Mucosa of descending colon (tissue), 3 donors: ENCODE results near the gene SUSD6. TPM values are rescaled to one million over a fixed set of nuclear protein-coding genes. Genes with fewer than 3 reads are reported as not detected.
"Not testable (repeated sequence)": the region's sequence is repeated elsewhere in the genome, so short reads cannot be mapped to it uniquely, and the experiment has no call there.

ENCODE experiments used
- ATAC-seq: fragments of 200-7000 bp; cut with Tn5 transposase; one replicate; pipeline ENCODE4 v1.9.1; 2020; ENCODE audit warnings: mild to moderate bottlenecking, moderate library complexity
- DNase-seq, 3 donors: peaks; one replicate each; pipeline ENCODE4 v3.0.0-alpha.2; 2020
- H3K36me3 ChIP-seq: fragments of 200-600 bp; one replicate; pipeline ENCODE4 v1.8.0; 2021; ENCODE audit warnings: low read depth, mild to moderate bottlenecking
- H3K4me1 ChIP-seq: fragments of 200-600 bp; one replicate; pipeline ENCODE4 v1.8.0; 2021; ENCODE audit warnings: low read depth, mild to moderate bottlenecking
- H3K4me3 ChIP-seq: fragments of 200-600 bp; one replicate; pipeline ENCODE4 v1.8.0; 2021; ENCODE audit warnings: mild to moderate bottlenecking
- H3K9me3 ChIP-seq: fragments of 200-600 bp; one replicate; pipeline ENCODE4 v1.8.0; 2021; ENCODE audit warnings: mild to moderate bottlenecking
- CTCF ChIP-seq: fragments of 200-600 bp; IDR thresholded peaks from one replicate; pipeline ENCODE4 v1.8.0; 2022; ENCODE audit warnings: antibody characterized with exemption, mild to moderate bottlenecking
- intact Hi-C, 2 donors: fragments of 100-400 bp; cut with DNase I in 1 of 2; cut with micrococcal nuclease in 1 of 2; formaldehyde crosslinking; loops; one replicate each; pipeline versions ENCODE4 v1.11.0 to v1.11.1; 2022; cut with DNase I, micrococcal nuclease
- total RNA-seq, 3 donors: library from RNA; stranded (reverse); fragmentation: NEBNext Ultra II Directional in 2 of 3; extraction: Animal tissue kit (Norgen Biotek cat#: 25700) in 2 of 3; gene quantifications; one replicate each; pipeline versions ENCODE4 v1.2.1 to v1.2.4, GENCODE V29; 2021 to 2023
- donor health status: DM: no; HTN: no; CAD: no; lungs with moderate emphysema.
- donor health status: DM: no; HTN: no; CAD: no.
- donor health status: DM: no; HTN: yes; CAD: no.

The SUSD6 gene
- total RNA-seq, 3 donors from 2014 or later = 56.3 to 98.3 (median 95.6) TPM

- H3K4me1 ChIP-seq = peaks cover 4% of the 10 kb centered on the region
- ATAC-seq (peak; percentile 48), DNase-seq (no peak)
- intact Hi-C loops = no loop called here
- H3K9me3 ChIP-seq = no peaks in the 10 kb centered on the region
- no peak for TF ChIP-seq CTCF
- no peak overlapping the region for H3K4me3 ChIP-seq
- H3K36me3 ChIP-seq = no peaks in the 10 kb centered on the region
Observed at GRCh38 chr14:69593018-69593677, 18.2 kb upstream of the SUSD6 start.

GRCh38 chr14:69594846-69595245 is 16.6 kb upstream of the SUSD6 start:
- intact Hi-C loops = no loop called here
- no peak for TF ChIP-seq CTCF
- ATAC-seq = no peak
- DNase-seq = no peak
- H3K4me1 ChIP-seq = no peaks in the 10 kb centered on the region
- H3K9me3 ChIP-seq = no peaks in the 10 kb centered on the region
- H3K4me3 ChIP-seq = no peak overlapping the region
- no peaks in the 10 kb centered on the region for H3K36me3 ChIP-seq

GRCh38 chr14:69595336-69595735 is 16.1 kb upstream of the SUSD6 start:
- Histone ChIP-seq H3K4me1 (no peaks in the 10 kb centered on the region), H3K36me3 (no peaks in the 10 kb centered on the region), H3K9me3 (no peaks in the 10 kb centered on the region), H3K4me3 (no peak overlapping the region)
- ATAC-seq = no peak
- TF ChIP-seq CTCF = no peak
- intact Hi-C loops = no loop called here
- no peak for DNase-seq

- H3K4me3 ChIP-seq, ATAC-seq, H3K4me1 ChIP-seq, intact Hi-C loops, DNase-seq, H3K9me3 ChIP-seq, H3K36me3 ChIP-seq: not testable (repeated sequence)
Observed at GRCh38 chr14:69599431-69599830, 12.0 kb upstream of the SUSD6 start.

- no peak for ATAC-seq
- Histone ChIP-seq H3K4me1 (peaks cover 6% of the 10 kb centered on the region), H3K4me3 (no peak overlapping the region), H3K9me3 (no peaks in the 10 kb centered on the region), H3K36me3 (no peaks in the 10 kb centered on the region)
- intact Hi-C loops = loop anchor here (5.0 kb wide), 2 partner anchors 122 to 127 kb away; no protein-coding TSS in a partner anchor
- no peak for TF ChIP-seq CTCF
- DNase-seq = no peak
Observed at GRCh38 chr14:69600304-69600891, 11.0 kb upstream of the SUSD6 start.

GRCh38 chr14:69605738-69606137 is 5.7 kb upstream of the SUSD6 start:
- ATAC-seq (peak; percentile 76), DNase-seq (peak in 2 of 3 donors; percentile 55 to 56)
- no peak for TF ChIP-seq CTCF
- Histone ChIP-seq H3K36me3 (no peaks in the 10 kb centered on the region), H3K4me1 (peaks cover 27% of the 10 kb centered on the region), H3K9me3 (no peaks in the 10 kb centered on the region), H3K4me3 (no peak overlapping the region)
- intact Hi-C loops = no loop called here
